B cell (primary cell): ENCODE measurements around the gene NKAPL. TPM values are rescaled to one million over a fixed set of nuclear protein-coding genes. Genes with fewer than 3 reads are reported as not detected.

Experiments used
- ATAC-seq: fragments of 200-7000 bp; cut with Tn5 transposase; one replicate; pipeline ENCODE4 v1.10.0; 2021; ENCODE audit warnings: low read depth, mild to moderate bottlenecking, moderate number of reproducible peaks, moderate library complexity
- CTCF ChIA-PET: fragments of 350-600 bp; sonication (Branson Sonifier 250); formaldehyde crosslinking; loops from one replicate; lab custom pipeline; 2021; ENCODE audit warnings: antibody characterized with exemption, inconsistent platforms; lab: Charles Lee
- POLR2A ChIA-PET: fragments of 350-600 bp; sonication (Branson Sonifier 250); formaldehyde crosslinking; loops from one replicate; lab custom pipeline; 2021; ENCODE audit warnings: antibody characterized with exemption; lab: Charles Lee
- DNase-seq: peaks from one replicate; pipeline ENCODE4 v3.0.0; 2013
- H2AFZ ChIP-seq: 2 replicates; pipeline ENCODE4 v1.6.1; 2012; ENCODE audit warnings: mild to moderate bottlenecking, low read depth, low read length; ENCODE audit not compliant: insufficient read depth, poor library complexity, severe bottlenecking
- H3K27ac ChIP-seq, 2 donors: 1 replicate in 1 of 2; 2 replicates in 1 of 2; pipeline ENCODE4 v1.5.1; 2012 to 2013; ENCODE audit warnings: low read length in 2 of 2, mild to moderate bottlenecking in 2 of 2, moderate library complexity in 1 of 2
- H3K27me3 ChIP-seq, 4 experiments: fragments of 200-600 bp in 1 of 4; sonication (generic) in 1 of 4; replicated peaks in 1 of 4; 1 replicate in 2 of 4; 2 replicates in 2 of 4; pipeline versions ENCODE4 v1.6.1 to v1.7.0; 2013 to 2016; ENCODE audit warnings: low read length in 3 of 4, mild to moderate bottlenecking in 2 of 4, mixed read lengths in 1 of 4, moderate library complexity in 1 of 4; ENCODE audit not compliant: insufficient read depth in 4 of 4, control insufficient read depth in 3 of 4; ENCODE audit errors: control extremely low read depth in 1 of 4
- H3K36me3 ChIP-seq, 2 experiments: replicated peaks in 1 of 2; 1 replicate in 1 of 2; 2 replicates in 1 of 2; pipeline versions ENCODE4 v1.6.1 to v1.7.1; 2013; ENCODE audit warnings: low read length in 1 of 2; ENCODE audit not compliant: insufficient read depth in 2 of 2, control insufficient read depth in 1 of 2; ENCODE audit errors: control extremely low read depth in 1 of 2, extremely low read depth in 1 of 2
- H3K4me1 ChIP-seq, 2 donors: fragments of 200-600 bp in 1 of 2; sonication (generic) in 1 of 2; 1 replicate in 1 of 2; 2 replicates in 1 of 2; pipeline versions ENCODE4 v1.5.1 to v1.6.1; 2013 to 2017; ENCODE audit warnings: low read length in 2 of 2; ENCODE audit not compliant: control insufficient read depth in 2 of 2, insufficient read depth in 2 of 2
- H3K4me2 ChIP-seq: replicated peaks from 2 replicates; pipeline ENCODE3; 2012; ENCODE audit warnings: mild to moderate bottlenecking, low read depth, low read length; ENCODE audit not compliant: poor library complexity, severe bottlenecking
- H3K4me3 ChIP-seq, 5 experiments: fragments of 200-600 bp in 1 of 5; sonication (generic) in 1 of 5; 1 replicate in 3 of 5; 2 replicates in 2 of 5; pipeline versions ENCODE4 v1.5.1 to v1.7.0; 2011 to 2016; ENCODE audit warnings: low read length in 4 of 5, mild to moderate bottlenecking in 4 of 5, low read depth in 2 of 5, control low read depth in 1 of 5, moderate library complexity in 1 of 5; ENCODE audit not compliant: insufficient read depth in 1 of 5; ENCODE audit errors: control extremely low read depth in 1 of 5, extremely low read depth in 1 of 5
- H3K79me2 ChIP-seq: fragments of 200-600 bp; sonication (generic); one replicate; pipeline ENCODE4 v1.6.0; 2016; ENCODE audit warnings: low read length; ENCODE audit not compliant: control insufficient read depth, insufficient read depth
- H3K9ac ChIP-seq: fragments of 200-600 bp; sonication (generic); 2 replicates; pipeline ENCODE4 v1.6.1; 2017; ENCODE audit warnings: mild to moderate bottlenecking, low read length, moderate library complexity
- H3K9me3 ChIP-seq, 3 donors: one replicate each; pipeline versions ENCODE4 v1.6.1 to v1.7.1; 2013; ENCODE audit warnings: low read length in 2 of 3; ENCODE audit not compliant: control insufficient read depth in 2 of 3, insufficient read depth in 1 of 3; ENCODE audit errors: control extremely low read depth in 1 of 3
- H4K20me1 ChIP-seq: 2 replicates; pipeline ENCODE4 v1.6.0; 2012; ENCODE audit warnings: mild to moderate bottlenecking, low read length; ENCODE audit not compliant: insufficient read depth, control insufficient read depth, poor library complexity, severe bottlenecking
- H3K27ac Mint-ChIP-seq: one replicate; pipeline ENCODE4 v1.8.0; 2021; ENCODE audit warnings: mixed read lengths
- H3K27me3 Mint-ChIP-seq: one replicate; pipeline ENCODE4 v1.8.0; 2021; ENCODE audit warnings: mixed read lengths
- H3K4me1 Mint-ChIP-seq: one replicate; pipeline ENCODE4 v1.8.0; 2021; ENCODE audit warnings: mixed read lengths
- H3K4me3 Mint-ChIP-seq: one replicate; pipeline ENCODE4 v1.8.0; 2021; ENCODE audit warnings: mixed read lengths
- H3K9me3 Mint-ChIP-seq: one replicate; pipeline ENCODE4 v1.8.0; 2022; ENCODE audit warnings: mixed read lengths; ENCODE audit not compliant: insufficient read depth
- EZH2 ChIP-seq: IDR thresholded peaks from 2 replicates; pipeline ENCODE4 v1.6.1; 2012; ENCODE audit warnings: borderline replicate concordance, low read depth, mild to moderate bottlenecking, moderate library complexity, low read length; ENCODE audit not compliant: insufficient read depth, poor library complexity, severe bottlenecking
- WGBS: methylation state at CpG from one replicate; pipeline ENCODE4 v1.1.5; 2013; ENCODE audit warnings: missing lambda C conversion rate; ENCODE audit not compliant: insufficient coverage; 5-methylcytosine and 5-hydroxymethylcytosine counted together
- intact Hi-C: fragments of 100-400 bp; cut with micrococcal nuclease; formaldehyde crosslinking; loops from one replicate; pipeline ENCODE4 v1.10.0; 2022
- polyA plus RNA-seq: library from polyadenylated mRNA; depleted of rRNA; stranded (reverse); fragments of >200 nt; gene quantifications from 2 replicates; pipeline ENCODE4 v1.2.3, GENCODE V29; 2012
- total RNA-seq, 2 donors: library from RNA; stranded (reverse); fragments of 120-200 nt in 1 of 2; gene quantifications; 1 replicate in 1 of 2; 2 replicates in 1 of 2; pipeline versions ENCODE4 v1.2.3 to v1.2.4, GENCODE V29; 2013 to 2022
- TF ChIP-seq, protein P1 (sequence below): fragments of 200-600 bp; IDR thresholded peaks from one replicate; pipeline ENCODE4 v1.8.0; 2022; ENCODE audit warnings: antibody characterized with exemption, mild to moderate bottlenecking

Gene NKAPL
- total and polyA plus RNA-seq, 2 donors (not counting 1 experiment from before 2014, with no cell fraction given): 0.52 TPM; not detected in 1

DNA sequence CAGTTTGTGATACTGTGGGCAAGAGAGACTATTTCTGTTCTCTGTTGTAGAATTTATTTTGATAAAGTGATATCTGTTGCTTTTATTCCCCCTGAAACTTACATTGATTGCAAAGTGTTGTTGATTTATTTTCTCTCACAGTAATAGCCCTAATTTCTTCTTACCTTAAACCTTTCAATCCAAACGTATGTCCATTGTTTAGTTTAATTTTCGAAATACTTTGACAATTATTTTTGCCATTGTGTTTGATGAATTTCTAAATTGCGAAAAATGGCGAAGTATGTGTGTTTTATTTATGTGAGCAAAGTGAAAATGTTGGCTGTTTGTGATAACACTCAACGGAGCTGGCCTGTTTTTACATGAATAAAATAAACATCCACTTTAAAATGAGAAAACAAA lies 7.5 kb downstream of the NKAPL start:
- H3K4me2 ChIP-seq: peak overlapping the region; percentile 84
- H3K4me1 Mint-ChIP-seq: peaks cover 10% of the 10 kb centered on the region
- peak overlapping the region; percentile 94 for H2AFZ ChIP-seq
- no peaks in the 10 kb centered on the region for H3K9me3 ChIP-seq
- POLR2A ChIA-PET: interaction anchor here (0.5 to 2.1 kb wide), 8 partner anchors 14 to 894 kb away, joined by 3 to 12 read pairs (median 4); partner anchors contain the start of genes ZKSCAN4, ZKSCAN8, ZSCAN12 and ZSCAN31
- H3K27ac Mint-ChIP-seq: no peak overlapping the region
- no peaks in the 10 kb centered on the region for H3K9me3 Mint-ChIP-seq
- no peak overlapping the region for H3K4me3 Mint-ChIP-seq
- H3K27me3 ChIP-seq: peaks cover 0 to 5% (median 0%) of the 10 kb centered on the region in 4 experiments
- intact Hi-C loops: loop anchor here (2.0 to 5.0 kb wide), 5 partner anchors 130 to 879 kb away; partner anchors contain the start of genes ZNF165, ZNF391, ZSCAN12 and ZSCAN16
- H3K79me2 ChIP-seq: peaks cover 24% of the 10 kb centered on the region
- H3K4me3 ChIP-seq: peak overlapping the region; percentile 62 to 100 (median 72)
- peaks cover 0 to under 1% of the 10 kb centered on the region in 2 experiments for H3K36me3 ChIP-seq
- H3K27me3 Mint-ChIP-seq: no peaks in the 10 kb centered on the region
- H3K4me1 ChIP-seq: peaks cover 10 to 18% of the 10 kb centered on the region in 2 donors
- CTCF ChIA-PET: interaction anchor here (0.7 to 3.0 kb wide), 10 partner anchors 14 to 469 kb away, joined by 3 to 24 read pairs (median 4); partner anchors contain the start of genes PGBD1, ZKSCAN3, ZKSCAN4 and ZKSCAN8
- H3K9ac ChIP-seq: peak overlapping the region; percentile 89
- DNase-seq (no peak), ATAC-seq (no peak)
- TF ChIP-seq, protein P1, sequence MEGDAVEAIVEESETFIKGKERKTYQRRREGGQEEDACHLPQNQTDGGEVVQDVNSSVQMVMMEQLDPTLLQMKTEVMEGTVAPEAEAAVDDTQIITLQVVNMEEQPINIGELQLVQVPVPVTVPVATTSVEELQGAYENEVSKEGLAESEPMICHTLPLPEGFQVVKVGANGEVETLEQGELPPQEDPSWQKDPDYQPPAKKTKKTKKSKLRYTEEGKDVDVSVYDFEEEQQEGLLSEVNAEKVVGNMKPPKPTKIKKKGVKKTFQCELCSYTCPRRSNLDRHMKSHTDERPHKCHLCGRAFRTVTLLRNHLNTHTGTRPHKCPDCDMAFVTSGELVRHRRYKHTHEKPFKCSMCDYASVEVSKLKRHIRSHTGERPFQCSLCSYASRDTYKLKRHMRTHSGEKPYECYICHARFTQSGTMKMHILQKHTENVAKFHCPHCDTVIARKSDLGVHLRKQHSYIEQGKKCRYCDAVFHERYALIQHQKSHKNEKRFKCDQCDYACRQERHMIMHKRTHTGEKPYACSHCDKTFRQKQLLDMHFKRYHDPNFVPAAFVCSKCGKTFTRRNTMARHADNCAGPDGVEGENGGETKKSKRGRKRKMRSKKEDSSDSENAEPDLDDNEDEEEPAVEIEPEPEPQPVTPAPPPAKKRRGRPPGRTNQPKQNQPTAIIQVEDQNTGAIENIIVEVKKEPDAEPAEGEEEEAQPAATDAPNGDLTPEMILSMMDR: no peak
- TF ChIP-seq EZH2: no peak
- WGBS: no CpG with 5 or more reads among the region's 5 CpGs
- H3K27ac ChIP-seq: peak overlapping the region; percentile 66 to 77
- H4K20me1 ChIP-seq: no peaks in the 10 kb centered on the region
